Activated naive CD4-positive, alpha-beta T cell treated with Interleukin-2 at 50 U/mL for 16 hours (primary cell): ENCODE results near the gene PPFIBP2.

ENCODE experiments used
- DNase-seq: peaks from one replicate; pipeline ENCODE4 v3.0.0-alpha.2; 2020

The PPFIBP2 gene

DNA sequence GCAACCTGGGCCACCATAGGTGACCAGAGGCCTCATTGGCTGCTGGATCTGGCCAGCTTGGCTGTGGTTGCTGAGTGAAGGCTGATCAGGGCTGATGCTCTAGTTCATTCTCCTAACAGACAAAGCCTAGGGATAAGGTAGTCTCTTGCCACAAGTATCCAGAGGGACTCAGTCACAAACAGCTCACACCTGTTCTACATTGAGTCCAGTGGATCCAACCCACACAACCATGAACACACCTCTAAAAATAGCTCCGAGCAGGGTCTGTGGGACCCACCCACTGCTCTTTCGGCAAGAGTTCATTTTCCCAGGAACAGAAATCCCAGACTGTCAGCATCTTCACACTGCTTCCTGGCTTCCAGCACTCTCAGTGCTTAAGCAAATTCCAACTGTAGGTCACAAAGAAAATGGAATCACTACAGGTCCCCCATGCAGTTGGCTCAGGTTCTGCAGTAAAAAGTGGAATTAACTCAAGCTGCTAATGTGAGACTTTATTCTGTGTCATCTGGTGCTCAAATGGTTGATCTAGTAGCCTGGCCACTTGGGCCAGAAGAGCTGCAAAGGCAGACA lies 67.3 kb downstream of the PPFIBP2 start:
- no peak for DNase-seq

DNA sequence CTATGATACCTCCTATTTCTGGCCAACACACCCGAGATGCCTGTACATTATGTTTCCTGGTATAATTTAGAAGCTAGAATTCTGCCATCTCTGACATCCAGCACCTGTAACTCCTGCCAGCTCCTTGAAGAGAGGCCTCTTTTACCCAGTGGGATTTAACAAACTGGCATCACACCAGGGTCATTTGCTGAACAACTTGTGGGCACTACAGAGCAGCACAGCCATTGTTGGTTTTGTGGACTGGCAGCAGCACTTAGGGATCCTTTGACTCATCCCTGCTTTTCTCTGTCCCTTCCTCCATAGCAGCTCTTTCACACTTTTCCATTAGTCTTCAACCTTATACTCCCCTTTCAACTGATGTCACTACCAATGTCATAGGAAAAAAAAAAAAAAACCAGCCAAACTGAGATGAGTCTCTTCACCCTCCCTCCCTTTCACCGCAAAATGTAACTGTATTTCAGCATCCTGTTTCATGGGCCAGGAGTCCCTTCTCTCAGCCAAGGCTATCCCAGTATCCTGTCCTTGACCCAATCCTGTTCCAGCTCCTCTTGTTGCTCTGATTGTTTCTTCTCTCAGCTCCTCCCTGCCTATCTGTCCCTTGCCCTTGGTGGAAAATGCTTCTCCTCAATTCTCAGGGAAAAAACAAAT lies 68.7 kb downstream of the PPFIBP2 start:
- no peak for DNase-seq

DNA sequence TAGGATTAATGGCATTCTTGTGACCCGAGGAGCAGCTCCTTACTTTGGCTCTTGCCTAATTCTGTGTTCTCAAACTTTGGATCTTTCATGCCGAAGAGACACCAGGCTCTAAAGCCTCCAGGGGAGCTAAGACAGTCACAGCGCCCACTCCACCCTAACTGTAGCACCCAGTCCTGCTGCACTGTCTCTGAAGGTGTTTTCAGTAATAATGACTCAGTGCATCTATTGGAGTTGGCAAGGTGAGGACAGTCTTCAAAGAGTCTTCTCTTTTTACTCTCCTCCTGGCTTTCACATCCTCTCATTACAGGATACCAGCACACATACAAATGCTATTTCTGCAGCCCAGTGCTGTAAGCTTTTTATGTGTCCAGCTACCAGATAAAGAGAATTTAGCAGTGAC lies 69.4 kb downstream of the PPFIBP2 start:
- no peak for DNase-seq

DNA sequence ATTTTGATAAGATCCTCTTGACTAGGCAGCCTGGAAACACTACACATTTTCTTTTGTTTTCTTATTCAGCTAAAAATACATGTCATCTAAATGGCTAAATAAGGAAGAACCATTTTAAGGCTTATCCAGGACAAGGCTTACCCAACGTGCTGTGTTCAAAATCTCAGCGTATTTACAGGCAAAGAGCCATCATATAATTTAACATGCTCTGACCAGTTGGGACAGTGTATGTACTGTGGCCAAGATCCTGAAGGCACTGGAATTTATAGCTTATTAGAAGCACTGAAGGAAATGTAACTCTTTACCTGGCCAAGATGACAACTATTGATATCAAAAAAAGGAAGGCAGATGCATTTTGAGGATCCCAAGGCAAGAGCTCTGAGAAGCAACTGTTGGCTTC lies 71.1 kb downstream of the PPFIBP2 start:
- DNase-seq = no peak

DNA sequence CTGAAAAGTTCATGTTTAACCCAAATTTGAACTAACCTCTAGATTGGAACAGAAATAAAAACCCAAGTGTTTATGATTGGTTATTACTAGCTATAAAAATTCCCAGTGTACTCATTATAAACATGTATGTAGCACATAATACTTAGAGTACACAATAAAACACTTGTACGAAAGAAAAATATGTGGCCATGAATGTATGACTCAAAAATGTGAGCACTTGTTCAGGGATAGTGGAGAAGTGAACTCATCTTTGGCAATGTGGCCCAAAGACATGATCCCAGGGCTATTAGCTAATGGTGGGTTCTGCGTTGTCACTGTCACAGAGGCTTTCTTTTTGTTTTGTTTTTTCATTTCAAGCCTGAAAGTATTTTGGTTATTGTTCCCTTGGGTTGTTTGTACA lies 72.0 kb downstream of the PPFIBP2 start:
- no peak for DNase-seq

DNA sequence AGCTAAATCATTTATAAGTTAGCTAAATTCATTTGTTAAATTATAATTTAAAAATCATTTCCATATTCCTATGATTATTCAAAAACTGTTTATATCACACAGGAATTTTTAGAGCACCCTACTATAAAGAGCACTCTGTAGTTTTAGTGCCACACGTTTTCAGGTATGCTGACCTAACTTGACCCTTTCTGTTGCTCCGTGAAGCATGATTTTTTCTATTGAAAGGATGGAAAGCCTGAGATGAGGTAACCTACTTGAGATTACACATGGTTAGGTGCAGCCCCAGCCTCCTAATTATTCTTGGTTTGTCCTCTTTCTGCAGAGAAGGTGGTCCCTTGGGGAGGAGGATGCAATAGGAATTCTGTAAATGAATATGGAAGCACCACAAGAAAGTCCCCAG lies 72.6 kb downstream of the PPFIBP2 start:
- no peak for DNase-seq

DNA sequence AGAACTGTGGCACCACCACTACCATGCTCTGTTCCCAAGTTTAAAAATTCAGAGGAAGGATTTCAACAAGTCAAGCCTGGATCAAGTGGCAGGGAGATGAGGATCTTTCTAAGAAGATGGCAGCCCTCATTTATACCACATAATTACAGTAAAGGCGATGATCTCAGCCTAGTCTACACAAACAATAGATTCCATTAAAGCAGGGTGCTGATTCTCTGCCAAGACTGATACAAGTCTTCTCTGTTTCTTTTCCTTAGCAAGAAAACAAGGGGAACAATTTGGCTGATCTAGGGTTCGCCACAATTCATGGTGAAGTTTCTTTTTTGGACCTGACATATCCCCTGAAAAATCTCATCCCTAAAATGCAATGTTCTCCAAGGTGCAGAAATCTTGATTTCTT lies 73.9 kb downstream of the PPFIBP2 start:
- no peak for DNase-seq

DNA sequence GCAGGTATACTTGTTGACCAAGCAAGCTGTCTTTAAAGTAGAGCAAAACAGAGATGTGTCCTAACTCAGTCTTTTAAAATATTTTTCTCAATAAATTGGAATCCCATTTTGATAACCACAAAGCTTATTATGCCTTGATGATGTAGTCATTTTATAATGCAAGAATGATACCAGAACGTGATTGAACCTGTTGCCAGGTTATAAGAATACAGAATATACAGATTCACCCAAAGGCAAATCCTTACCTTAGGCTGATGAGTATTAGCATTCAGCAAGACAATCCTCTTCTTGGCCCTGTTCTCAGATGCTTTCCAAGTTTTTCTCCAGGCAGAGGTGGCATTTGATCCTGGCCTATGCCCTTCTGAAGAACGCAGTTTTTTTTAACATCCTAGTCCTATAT lies 76.1 kb downstream of the PPFIBP2 start:
- no peak for DNase-seq

DNA sequence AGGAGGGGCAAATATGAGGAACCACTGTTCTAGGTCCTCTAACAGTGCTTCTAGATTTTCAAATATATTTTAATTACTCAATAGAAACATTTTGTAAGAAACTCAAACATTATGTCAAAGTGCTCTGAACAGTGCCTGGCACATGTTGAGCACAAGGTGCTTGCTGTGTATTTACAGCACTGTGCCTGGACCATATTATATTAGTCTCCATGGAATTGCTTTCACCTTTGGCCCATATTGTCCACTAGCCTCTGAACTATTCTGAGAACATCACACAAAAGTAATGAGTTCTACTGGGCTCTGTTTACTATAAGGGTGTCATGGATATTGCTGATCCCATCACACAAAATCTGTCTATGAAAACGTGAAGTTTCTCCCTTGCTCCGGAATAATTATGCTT lies 76.7 kb downstream of the PPFIBP2 start:
- DNase-seq = no peak

DNA sequence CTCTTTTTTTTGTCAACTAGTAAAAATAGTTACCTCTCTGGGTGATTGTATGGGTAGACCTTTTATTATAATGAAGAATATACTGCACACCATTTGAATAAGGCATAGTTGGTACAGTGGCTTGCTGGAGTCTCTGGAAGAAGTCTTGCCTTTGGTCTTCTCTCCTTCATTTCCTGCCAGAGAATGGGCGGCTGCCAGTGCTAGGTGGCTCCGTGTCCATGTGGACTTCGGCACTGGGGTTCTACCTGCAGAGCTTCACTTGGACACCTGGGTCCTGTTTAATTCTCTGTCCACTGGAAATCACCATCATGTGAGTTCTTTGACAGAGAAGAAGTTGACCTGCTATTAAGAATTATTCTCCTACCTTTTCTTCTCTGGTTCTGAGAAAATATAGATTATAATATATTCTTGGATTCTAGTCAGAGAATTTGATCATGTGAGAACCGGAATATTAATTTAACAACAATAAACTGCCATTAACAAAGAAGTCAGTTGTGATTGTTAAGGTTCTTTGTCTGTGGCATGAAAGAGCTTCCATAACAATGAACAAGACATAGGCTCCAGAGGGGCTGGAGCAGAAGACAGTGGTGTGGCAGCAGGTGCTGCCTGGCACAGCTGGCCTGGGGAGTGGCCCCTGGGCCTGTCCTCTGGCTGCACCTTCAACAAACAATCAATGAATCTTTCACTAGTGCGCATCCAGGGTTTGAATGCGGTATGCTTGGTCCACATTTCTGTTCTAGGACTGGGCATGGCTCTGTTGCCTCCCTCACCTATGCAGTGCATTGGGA lies 77.5 kb downstream of the PPFIBP2 start:
- no peak for DNase-seq

DNA sequence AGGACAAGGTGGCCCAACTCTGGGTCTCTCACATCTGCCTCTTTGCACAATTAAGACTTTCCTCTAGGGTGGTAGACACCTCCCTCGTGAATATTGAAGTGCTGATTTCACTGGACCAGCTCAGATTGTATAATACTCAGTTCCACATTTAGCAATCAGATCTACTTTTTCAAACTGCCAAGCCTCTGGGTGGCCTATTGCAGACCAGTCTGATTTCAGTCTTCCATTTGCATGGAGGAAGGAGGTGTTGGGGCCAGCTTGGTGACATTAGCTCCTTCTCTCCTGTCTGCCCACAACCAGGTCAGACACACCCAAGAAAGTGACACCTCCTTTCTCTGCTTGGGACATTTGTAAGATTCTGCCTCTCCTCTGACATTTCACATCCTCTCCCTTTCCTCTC lies 78.2 kb downstream of the PPFIBP2 start:
- no peak for DNase-seq

DNA sequence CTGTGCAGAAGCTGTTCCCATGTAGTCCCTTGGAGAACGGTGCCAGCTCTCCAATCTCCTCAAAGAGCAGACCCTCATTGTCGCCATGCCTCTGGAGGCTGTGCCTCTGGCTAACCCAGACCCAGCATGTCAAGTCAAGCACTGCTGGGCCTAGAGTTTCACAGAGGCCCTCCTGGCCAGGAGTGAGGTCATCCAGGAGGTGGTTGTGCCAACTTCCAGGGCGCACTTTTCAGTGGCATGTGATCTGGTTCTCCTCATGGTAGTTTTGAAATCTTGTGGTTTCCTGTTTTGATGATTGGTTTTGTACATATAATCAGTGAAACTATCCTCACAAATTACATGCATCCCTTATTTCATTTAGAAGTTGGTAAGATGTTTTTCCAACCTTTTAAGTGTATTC lies 78.9 kb downstream of the PPFIBP2 start:
- no peak for DNase-seq

DNA sequence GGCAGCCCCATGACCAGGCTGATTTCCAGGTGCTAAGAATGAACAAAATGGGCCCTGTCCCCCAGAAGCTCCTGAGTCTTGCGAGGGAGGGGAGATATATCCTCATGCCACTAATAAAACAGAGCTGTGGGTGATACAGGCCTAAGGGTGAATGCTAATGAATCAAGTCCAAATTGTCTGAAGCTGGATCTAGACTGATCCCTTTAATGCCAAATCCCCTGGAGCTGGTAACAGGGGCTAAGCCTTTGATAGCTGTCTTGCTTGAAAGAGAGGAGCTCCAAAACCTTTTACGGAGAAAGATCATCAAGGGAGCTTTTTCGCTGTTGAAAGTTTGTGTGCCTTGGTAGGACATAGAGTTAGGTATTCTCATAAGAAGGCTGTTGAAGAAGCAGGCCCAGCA lies 79.7 kb downstream of the PPFIBP2 start:
- no peak for DNase-seq

DNA sequence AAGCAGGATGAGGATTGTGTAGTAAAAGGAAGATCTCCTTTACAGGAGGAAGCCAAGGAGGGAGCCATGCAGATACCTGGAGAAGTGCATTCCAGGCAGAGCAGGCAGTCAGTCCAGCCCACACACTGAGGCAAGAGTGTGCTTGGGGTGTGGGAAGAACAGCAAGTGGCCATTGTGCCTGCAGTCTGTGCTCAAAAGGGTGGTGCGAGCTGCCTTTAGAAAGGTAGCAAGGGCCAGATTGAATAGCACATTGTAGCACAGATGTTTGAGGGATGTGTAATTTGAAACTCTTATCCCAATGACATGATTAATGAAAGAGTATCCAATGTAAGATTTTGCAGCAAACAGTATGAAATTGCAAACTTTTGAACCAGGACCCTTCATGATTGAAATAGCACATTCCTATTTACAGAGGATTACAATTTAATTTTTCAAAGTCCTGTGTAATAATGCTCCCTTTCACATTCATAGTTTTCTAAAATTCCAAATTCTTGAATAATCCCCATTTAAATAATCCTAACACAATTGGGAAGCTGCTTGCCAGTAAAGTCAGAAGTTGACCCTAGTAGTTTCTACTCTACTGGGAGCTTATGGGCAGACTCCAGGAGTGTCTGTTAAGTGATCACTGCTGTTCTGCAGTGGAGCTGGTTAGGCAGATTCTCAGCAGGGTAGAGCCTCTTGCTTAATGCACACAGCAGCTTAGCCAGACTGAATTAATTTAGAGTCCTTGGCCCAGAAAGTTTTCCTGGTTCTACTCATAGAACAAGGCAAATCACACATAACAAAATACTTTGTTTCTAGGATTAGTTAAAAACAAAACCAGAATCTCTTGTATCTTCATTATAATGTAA lies 81.4 kb downstream of the PPFIBP2 start:
- DNase-seq = no peak

DNA sequence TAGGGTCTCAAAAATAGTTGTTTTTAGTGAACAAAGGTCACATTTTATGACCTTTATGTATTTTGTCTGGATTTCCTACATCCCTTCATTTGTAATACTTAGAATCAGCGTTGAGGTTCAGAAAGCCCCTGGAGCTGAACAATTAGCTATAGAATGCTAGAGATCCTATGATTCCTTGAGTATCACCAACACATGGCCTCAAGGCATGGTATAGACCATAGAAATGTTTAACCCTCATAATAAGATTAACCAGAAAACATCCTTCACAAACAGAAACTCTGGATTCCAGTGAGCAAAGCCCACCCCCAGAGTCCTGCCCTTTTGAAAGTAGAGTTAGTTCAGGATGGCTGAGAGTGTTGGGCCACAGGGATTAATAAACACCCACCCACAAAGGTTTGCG lies 82.2 kb downstream of the PPFIBP2 start:
- DNase-seq = no peak

DNA sequence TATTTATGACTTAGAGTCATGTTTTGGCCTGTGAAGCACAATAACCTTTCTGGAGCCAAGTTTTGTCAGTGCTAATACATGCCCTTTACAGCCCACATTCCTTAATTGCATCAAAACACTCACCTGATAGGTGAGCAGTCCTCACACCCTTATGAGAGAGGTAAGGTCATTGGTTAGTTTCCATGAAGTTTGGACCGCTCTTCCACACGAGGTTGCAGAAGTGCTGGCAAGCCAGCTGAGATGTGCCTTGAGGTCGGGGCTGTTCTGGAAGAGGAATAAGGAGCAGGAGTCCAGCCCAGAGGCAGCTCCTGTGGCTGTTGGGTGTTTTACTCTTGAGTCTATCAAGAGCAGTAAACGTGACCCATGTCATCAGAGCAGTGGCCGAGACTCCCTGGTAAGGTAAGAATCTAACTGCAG lies 83.2 kb downstream of the PPFIBP2 start:
- DNase-seq = no peak

DNA sequence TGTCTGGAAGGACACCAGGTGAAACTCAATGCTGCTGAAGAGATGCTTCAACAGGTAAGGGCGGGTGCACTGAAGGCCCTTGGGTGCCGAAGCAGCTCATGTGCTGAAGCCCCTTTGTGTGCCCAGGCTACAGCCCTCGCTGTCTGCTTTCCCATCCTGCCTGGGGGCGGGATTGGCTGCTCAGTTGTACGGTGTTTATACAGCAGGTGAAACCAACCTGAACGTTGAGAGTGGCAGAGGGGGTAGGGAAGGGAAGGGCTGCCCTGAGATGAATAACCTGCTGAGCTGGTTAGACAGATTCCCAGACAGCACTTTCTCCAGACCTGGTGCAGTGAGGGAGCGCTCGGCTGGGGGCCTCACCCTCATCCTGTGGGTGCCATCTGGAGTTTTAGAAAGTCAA lies 83.8 kb downstream of the PPFIBP2 start:
- DNase-seq = no peak

DNA sequence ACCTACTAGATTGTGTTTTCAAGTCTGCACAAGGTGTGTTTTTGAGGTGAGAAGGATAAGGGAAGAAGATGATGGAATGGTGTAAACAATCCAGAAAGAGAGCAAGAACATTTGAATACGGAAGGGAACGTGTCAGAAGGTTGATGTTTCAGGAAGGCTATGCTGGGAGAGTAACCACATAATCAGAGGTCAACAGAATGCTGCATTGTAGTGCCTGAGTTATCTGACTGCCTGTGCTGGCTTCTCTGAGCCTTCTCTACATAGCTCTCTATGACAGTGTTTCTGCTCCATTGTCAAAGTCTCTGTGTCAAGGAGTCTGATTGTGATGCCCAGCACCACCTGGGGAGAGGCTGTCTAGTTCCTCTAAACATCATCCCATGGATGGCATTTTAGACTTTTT lies 85.4 kb downstream of the PPFIBP2 start:
- no peak for DNase-seq

DNA sequence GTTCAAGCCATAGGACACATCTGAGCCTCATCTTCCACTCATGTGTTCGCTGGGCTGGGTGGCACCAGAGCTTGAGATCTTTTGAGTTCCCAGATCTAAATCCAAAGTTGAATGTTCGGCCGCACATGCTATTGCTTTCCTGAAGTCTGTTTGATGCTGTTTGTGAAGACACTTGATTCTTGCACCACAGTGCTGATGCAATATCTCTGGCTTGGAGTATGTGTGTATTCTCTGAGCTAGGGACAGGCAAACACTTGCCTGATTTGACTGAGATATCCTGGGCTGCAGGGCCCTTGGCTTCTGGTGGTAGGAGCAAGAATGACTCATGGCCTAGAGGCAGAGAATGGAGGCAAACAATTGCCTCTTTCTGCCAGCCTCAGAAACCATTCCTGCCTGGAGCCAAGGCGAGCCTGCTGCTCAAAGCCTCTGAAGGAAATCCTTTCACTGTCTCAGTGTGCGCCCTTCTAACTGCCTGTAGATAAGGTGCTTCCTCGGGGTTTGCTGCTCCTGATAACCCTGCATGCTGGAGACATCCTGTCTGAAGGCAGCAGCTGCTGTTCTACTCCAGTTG lies 86.5 kb downstream of the PPFIBP2 start:
- no peak for DNase-seq

DNA sequence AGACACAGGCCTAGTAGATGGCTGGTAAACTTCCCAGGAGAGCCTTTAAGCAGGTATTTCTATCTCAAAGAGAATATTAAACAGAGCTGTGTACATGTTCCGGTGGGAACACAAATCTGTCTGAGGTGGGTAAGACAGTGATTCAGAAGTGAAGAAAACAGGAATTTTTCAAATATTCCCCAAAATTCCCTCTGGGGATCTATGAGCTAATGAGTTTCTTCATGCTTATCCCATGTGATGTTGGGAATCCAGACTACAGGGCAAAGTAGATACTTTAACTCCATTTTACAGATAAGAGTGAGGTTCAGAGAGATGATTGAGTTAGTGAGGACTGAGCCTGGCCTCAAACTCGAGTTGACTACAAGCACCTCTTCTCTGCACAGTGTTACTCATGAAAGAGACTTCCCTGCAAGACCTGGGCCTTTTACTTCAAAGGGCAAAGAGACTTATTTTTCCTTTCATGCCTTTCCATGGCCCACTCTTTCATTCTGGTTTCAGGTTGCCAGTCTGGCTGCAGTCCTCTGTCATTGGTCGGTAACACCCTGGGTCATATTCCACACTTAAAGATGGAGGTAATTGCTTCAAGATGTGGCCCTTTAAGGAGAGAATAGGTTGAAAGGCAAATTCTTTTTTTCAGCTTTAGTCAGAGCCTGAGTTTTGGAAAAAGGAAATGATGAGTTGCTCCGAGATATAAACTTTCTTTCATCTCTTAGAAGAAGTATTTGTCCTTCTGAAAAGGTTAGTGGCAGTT lies 89.4 kb downstream of the PPFIBP2 start:
- DNase-seq = no peak

DNA sequence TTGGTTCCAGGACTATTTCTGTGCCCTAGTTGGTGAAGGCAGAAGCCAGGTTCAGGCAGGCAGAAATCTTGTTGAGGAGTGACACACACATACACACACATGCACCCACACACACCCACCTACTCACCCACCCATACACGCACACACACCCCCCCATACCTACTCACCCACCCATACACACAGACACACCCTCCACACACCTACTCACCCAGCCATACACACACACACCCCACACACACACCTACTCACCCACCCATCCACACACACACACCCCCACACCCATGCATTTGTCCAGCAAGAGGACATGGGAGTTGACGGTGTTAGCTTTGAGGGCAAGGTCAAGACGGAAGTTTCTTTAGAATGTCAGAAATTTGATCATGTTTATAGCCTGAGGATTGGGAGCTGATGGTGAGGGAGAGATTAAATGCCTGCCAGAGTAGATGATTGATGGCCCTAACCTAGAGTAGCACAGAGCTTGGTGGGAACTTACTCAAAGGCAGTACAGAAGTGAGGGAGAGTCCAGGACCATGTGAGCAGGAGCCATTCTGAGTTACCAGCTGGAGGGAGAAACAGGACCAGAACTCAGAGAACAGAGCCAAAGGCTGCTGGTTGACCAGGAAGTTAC lies 90.6 kb downstream of the PPFIBP2 start:
- DNase-seq = no peak
